ENCODE measurements around the gene LDLRAD4.

Gene LDLRAD4

GRCh38 chr18:13226533-13227144 is 8.1 kb downstream of the LDLRAD4 start:
- no peaks in the 10 kb centered on the region for H3K9me3 ChIP-seq (ENCODE audit: control insufficient read depth in 1 of 2, low read length in 2 of 2)
- peaks cover 25 to 26% of the 10 kb centered on the region in 2 donors for H3K4me1 ChIP-seq (ENCODE audit: control insufficient read depth in 1 of 2, insufficient read depth in 2 of 2, low read length in 2 of 2)
- H3K36me3 ChIP-seq (ENCODE audit: control insufficient read depth in 1 of 2, insufficient read depth in 2 of 2, low read length in 2 of 2), result peaks cover 3% of the 10 kb centered on the region in 2 donors
- H3K9ac ChIP-seq (ENCODE audit: low read depth in 1 of 2, low read length in 2 of 2), result no peak overlapping the region
- no peaks in the 10 kb centered on the region for H3K27me3 ChIP-seq (ENCODE audit: control insufficient read depth in 1 of 2, insufficient read depth in 2 of 2, low read length in 2 of 2)
- H3K27ac ChIP-seq (ENCODE audit: low read depth, low read length), result no peak overlapping the region
- no peak overlapping the region for H3K4me3 ChIP-seq (ENCODE audit: low read depth in 1 of 2, low read length in 2 of 2)

GRCh38 chr18:13227910-13228309 is 9.3 kb downstream of the LDLRAD4 start:
- Histone ChIP-seq H3K4me1 (ENCODE audit: control insufficient read depth in 1 of 2, insufficient read depth in 2 of 2, low read length in 2 of 2) (peaks cover 12 to 14% of the 10 kb centered on the region in 2 donors), H3K9me3 (ENCODE audit: control insufficient read depth in 1 of 2, low read length in 2 of 2) (no peaks in the 10 kb centered on the region), H3K9ac (ENCODE audit: low read depth in 1 of 2, low read length in 2 of 2) (no peak overlapping the region), H3K4me3 (ENCODE audit: low read depth in 1 of 2, low read length in 2 of 2) (no peak overlapping the region), H3K27me3 (ENCODE audit: control insufficient read depth in 1 of 2, insufficient read depth in 2 of 2, low read length in 2 of 2) (no peaks in the 10 kb centered on the region), H3K36me3 (ENCODE audit: control insufficient read depth in 1 of 2, insufficient read depth in 2 of 2, low read length in 2 of 2) (peaks cover 3% of the 10 kb centered on the region in 2 donors), H3K27ac (ENCODE audit: low read depth, low read length) (no peak overlapping the region)

- Histone ChIP-seq H3K9me3 (ENCODE audit: control insufficient read depth in 1 of 2, low read length in 2 of 2) (no peaks in the 10 kb centered on the region), H3K4me3 (ENCODE audit: low read depth in 1 of 2, low read length in 2 of 2) (no peak overlapping the region), H3K27ac (ENCODE audit: low read depth, low read length) (no peak overlapping the region), H3K9ac (ENCODE audit: low read depth in 1 of 2, low read length in 2 of 2) (no peak overlapping the region), H3K27me3 (ENCODE audit: control insufficient read depth in 1 of 2, insufficient read depth in 2 of 2, low read length in 2 of 2) (no peaks in the 10 kb centered on the region), H3K36me3 (ENCODE audit: control insufficient read depth in 1 of 2, insufficient read depth in 2 of 2, low read length in 2 of 2) (peaks cover 3 to 6% of the 10 kb centered on the region in 2 donors), H3K4me1 (ENCODE audit: control insufficient read depth in 1 of 2, insufficient read depth in 2 of 2, low read length in 2 of 2) (peaks cover under 1 to 1% of the 10 kb centered on the region in 2 donors)
Measured at GRCh38 chr18:13229001-13229671, 10.6 kb downstream of the LDLRAD4 start.

GRCh38 chr18:13231151-13231550 is 12.6 kb downstream of the LDLRAD4 start:
- peaks cover 3 to 6% of the 10 kb centered on the region in 2 donors for H3K36me3 ChIP-seq (ENCODE audit: control insufficient read depth in 1 of 2, insufficient read depth in 2 of 2, low read length in 2 of 2)

GRCh38 chr18:13232086-13232917 is 13.7 kb downstream of the LDLRAD4 start:
- H3K36me3 ChIP-seq (ENCODE audit: control insufficient read depth in 1 of 2, insufficient read depth in 2 of 2, low read length in 2 of 2), result peaks cover 3 to 6% of the 10 kb centered on the region in 2 donors
- no peak overlapping the region for H3K9ac ChIP-seq (ENCODE audit: low read depth in 1 of 2, low read length in 2 of 2)
- H3K9me3 ChIP-seq (ENCODE audit: control insufficient read depth in 1 of 2, low read length in 2 of 2), result no peaks in the 10 kb centered on the region
- no peak overlapping the region for H3K27ac ChIP-seq (ENCODE audit: low read depth, low read length)
- H3K27me3 ChIP-seq (ENCODE audit: control insufficient read depth in 1 of 2, insufficient read depth in 2 of 2, low read length in 2 of 2), result no peaks in the 10 kb centered on the region
- no peak overlapping the region for H3K4me3 ChIP-seq (ENCODE audit: low read depth in 1 of 2, low read length in 2 of 2)
- H3K4me1 ChIP-seq (ENCODE audit: control insufficient read depth in 1 of 2, insufficient read depth in 2 of 2, low read length in 2 of 2), result peaks cover 0 to 3% of the 10 kb centered on the region in 2 donors

More at GRCh38 chr18:13231151-13231550, 12.6 kb downstream of the LDLRAD4 start:
- no peak overlapping the region for H3K27ac ChIP-seq (ENCODE audit: low read depth, low read length)
- peaks cover 0 to 3% of the 10 kb centered on the region in 2 donors for H3K4me1 ChIP-seq (ENCODE audit: control insufficient read depth in 1 of 2, insufficient read depth in 2 of 2, low read length in 2 of 2)
- H3K9me3 ChIP-seq (ENCODE audit: control insufficient read depth in 1 of 2, low read length in 2 of 2), result no peaks in the 10 kb centered on the region
- no peak overlapping the region for H3K9ac ChIP-seq (ENCODE audit: low read depth in 1 of 2, low read length in 2 of 2)
- no peak overlapping the region for H3K4me3 ChIP-seq (ENCODE audit: low read depth in 1 of 2, low read length in 2 of 2)
- no peaks in the 10 kb centered on the region for H3K27me3 ChIP-seq (ENCODE audit: control insufficient read depth in 1 of 2, insufficient read depth in 2 of 2, low read length in 2 of 2)

- peaks cover 0 to 3% of the 10 kb centered on the region in 2 donors for H3K4me1 ChIP-seq (ENCODE audit: control insufficient read depth in 1 of 2, insufficient read depth in 2 of 2, low read length in 2 of 2)
- H3K4me3 ChIP-seq (ENCODE audit: low read depth in 1 of 2, low read length in 2 of 2), result no peak overlapping the region
- H3K9ac ChIP-seq (ENCODE audit: low read depth in 1 of 2, low read length in 2 of 2), result no peak overlapping the region
- no peak overlapping the region for H3K27ac ChIP-seq (ENCODE audit: low read depth, low read length)
- no peaks in the 10 kb centered on the region for H3K9me3 ChIP-seq (ENCODE audit: control insufficient read depth in 1 of 2, low read length in 2 of 2)
- H3K27me3 ChIP-seq (ENCODE audit: control insufficient read depth in 1 of 2, insufficient read depth in 2 of 2, low read length in 2 of 2), result no peaks in the 10 kb centered on the region
- H3K36me3 ChIP-seq (ENCODE audit: control insufficient read depth in 1 of 2, insufficient read depth in 2 of 2, low read length in 2 of 2), result peaks cover 3% of the 10 kb centered on the region in 2 donors
Measured at GRCh38 chr18:13232971-13233786, 14.6 kb downstream of the LDLRAD4 start.

- H3K4me1 ChIP-seq (ENCODE audit: control insufficient read depth in 1 of 2, insufficient read depth in 2 of 2, low read length in 2 of 2), result peaks cover 0 to 3% of the 10 kb centered on the region in 2 donors
Measured at GRCh38 chr18:13233787-13234783, 15.5 kb downstream of the LDLRAD4 start.

GRCh38 chr18:13235421-13235831 is 16.9 kb downstream of the LDLRAD4 start:
- H3K9me3 ChIP-seq (ENCODE audit: control insufficient read depth in 1 of 2, low read length in 2 of 2), result no peaks in the 10 kb centered on the region
- no peak overlapping the region for H3K9ac ChIP-seq (ENCODE audit: low read depth in 1 of 2, low read length in 2 of 2)
- no peak overlapping the region for H3K4me3 ChIP-seq (ENCODE audit: low read depth in 1 of 2, low read length in 2 of 2)
- H3K36me3 ChIP-seq (ENCODE audit: control insufficient read depth in 1 of 2, insufficient read depth in 2 of 2, low read length in 2 of 2), result peaks cover 3% of the 10 kb centered on the region in 2 donors
- H3K27me3 ChIP-seq (ENCODE audit: control insufficient read depth in 1 of 2, insufficient read depth in 2 of 2, low read length in 2 of 2), result no peaks in the 10 kb centered on the region
- peaks cover 0 to 3% of the 10 kb centered on the region in 2 donors for H3K4me1 ChIP-seq (ENCODE audit: control insufficient read depth in 1 of 2, insufficient read depth in 2 of 2, low read length in 2 of 2)
- no peak overlapping the region for H3K27ac ChIP-seq (ENCODE audit: low read depth, low read length)

More at GRCh38 chr18:13233787-13234783, 15.5 kb downstream of the LDLRAD4 start:
- H3K9me3 ChIP-seq (ENCODE audit: control insufficient read depth in 1 of 2, low read length in 2 of 2), result no peaks in the 10 kb centered on the region
- H3K4me3 ChIP-seq (ENCODE audit: low read depth in 1 of 2, low read length in 2 of 2), result no peak overlapping the region
- no peak overlapping the region for H3K9ac ChIP-seq (ENCODE audit: low read depth in 1 of 2, low read length in 2 of 2)
- peaks cover 3% of the 10 kb centered on the region in 2 donors for H3K36me3 ChIP-seq (ENCODE audit: control insufficient read depth in 1 of 2, insufficient read depth in 2 of 2, low read length in 2 of 2)
- no peaks in the 10 kb centered on the region for H3K27me3 ChIP-seq (ENCODE audit: control insufficient read depth in 1 of 2, insufficient read depth in 2 of 2, low read length in 2 of 2)
- no peak overlapping the region for H3K27ac ChIP-seq (ENCODE audit: low read depth, low read length)

GRCh38 chr18:13235981-13236380 is 17.4 kb downstream of the LDLRAD4 start:
- no peak overlapping the region for H3K9ac ChIP-seq (ENCODE audit: low read depth in 1 of 2, low read length in 2 of 2)
- no peak overlapping the region for H3K4me3 ChIP-seq (ENCODE audit: low read depth in 1 of 2, low read length in 2 of 2)
- peaks cover 0 to 3% of the 10 kb centered on the region in 2 donors for H3K4me1 ChIP-seq (ENCODE audit: control insufficient read depth in 1 of 2, insufficient read depth in 2 of 2, low read length in 2 of 2)
- H3K36me3 ChIP-seq (ENCODE audit: control insufficient read depth in 1 of 2, insufficient read depth in 2 of 2, low read length in 2 of 2), result peaks cover under 1 to 3% of the 10 kb centered on the region in 2 donors
- H3K27me3 ChIP-seq (ENCODE audit: control insufficient read depth in 1 of 2, insufficient read depth in 2 of 2, low read length in 2 of 2), result no peaks in the 10 kb centered on the region
- H3K27ac ChIP-seq (ENCODE audit: low read depth, low read length), result no peak overlapping the region
- H3K9me3 ChIP-seq (ENCODE audit: control insufficient read depth in 1 of 2, low read length in 2 of 2), result no peaks in the 10 kb centered on the region

Data from duodenal mucosa (tissue), 2 donors.